ENCODE measurements around the gene CRKL.

Gene CRKL

DNA sequence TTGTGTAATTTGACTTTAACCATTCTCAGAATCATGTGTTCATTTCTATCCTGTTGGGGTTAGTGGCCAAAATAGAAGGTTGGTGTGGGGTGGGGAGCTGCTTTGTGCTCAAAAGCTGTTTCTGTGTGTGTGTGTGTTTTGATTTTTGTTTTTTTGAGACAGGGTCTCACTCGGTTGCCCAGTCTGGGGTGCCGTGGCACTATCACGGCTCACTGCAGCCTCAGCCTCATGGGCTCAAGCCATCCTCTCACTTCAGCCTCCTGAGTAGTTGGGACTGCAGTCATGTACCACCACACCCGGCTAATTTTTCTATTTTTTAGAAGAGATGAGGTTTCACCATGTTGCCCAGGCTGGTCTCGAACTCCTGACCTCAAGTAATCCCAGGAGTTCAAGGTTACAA, 31.8 kb downstream of the CRKL start:
- POLR2A ChIA-PET = no interaction called here

DNA sequence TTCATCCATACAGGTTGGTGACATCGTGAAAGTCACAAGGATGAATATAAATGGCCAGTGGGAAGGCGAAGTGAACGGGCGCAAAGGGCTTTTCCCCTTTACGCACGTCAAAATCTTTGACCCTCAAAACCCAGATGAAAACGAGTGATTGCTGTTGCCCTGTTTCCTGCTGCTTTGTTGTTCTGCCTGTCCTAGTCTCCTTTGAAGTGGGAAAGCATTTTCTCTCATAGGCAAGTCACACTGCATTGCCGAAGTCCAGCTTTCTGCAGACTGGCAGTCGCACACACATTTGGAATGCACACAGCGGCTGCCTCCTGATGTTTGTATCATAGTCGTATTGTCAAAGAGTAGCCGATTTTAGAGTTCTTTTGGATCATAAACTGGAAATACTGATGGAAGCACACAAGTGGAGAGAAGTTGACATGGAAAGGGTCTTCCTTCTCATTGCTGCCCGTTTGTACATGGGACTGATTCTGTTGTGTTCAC, 32.5 kb downstream of the CRKL start:
- H3K4me3 ChIP-seq (ENCODE audit: low read depth, low read length) = no peak overlapping the region
- POLR2A ChIA-PET = no interaction called here
- DNase-seq (ENCODE audit: low read depth, low spot score) = no peak
- CTCF ChIA-PET = interaction anchor here (0.8 to 7.1 kb wide), 3 partner anchors 12 to 64 kb away, joined by 3 to 54 read pairs (median 5); no protein-coding TSS in a partner anchor
- TF ChIP-seq, protein P1, sequence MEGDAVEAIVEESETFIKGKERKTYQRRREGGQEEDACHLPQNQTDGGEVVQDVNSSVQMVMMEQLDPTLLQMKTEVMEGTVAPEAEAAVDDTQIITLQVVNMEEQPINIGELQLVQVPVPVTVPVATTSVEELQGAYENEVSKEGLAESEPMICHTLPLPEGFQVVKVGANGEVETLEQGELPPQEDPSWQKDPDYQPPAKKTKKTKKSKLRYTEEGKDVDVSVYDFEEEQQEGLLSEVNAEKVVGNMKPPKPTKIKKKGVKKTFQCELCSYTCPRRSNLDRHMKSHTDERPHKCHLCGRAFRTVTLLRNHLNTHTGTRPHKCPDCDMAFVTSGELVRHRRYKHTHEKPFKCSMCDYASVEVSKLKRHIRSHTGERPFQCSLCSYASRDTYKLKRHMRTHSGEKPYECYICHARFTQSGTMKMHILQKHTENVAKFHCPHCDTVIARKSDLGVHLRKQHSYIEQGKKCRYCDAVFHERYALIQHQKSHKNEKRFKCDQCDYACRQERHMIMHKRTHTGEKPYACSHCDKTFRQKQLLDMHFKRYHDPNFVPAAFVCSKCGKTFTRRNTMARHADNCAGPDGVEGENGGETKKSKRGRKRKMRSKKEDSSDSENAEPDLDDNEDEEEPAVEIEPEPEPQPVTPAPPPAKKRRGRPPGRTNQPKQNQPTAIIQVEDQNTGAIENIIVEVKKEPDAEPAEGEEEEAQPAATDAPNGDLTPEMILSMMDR (IDR thresholded peaks at IDR 0.05; ENCODE audit: insufficient read depth, low read length, missing control alignments) = no peak

More for the DNA sequence above, 31.8 kb downstream of the CRKL start:
- CTCF ChIA-PET = interaction anchor here (0.8 to 7.1 kb wide), 4 partner anchors 11 to 63 kb away, joined by 3 to 54 read pairs (median 6); partner anchors contain the start of gene CRKL
- TF ChIP-seq, protein P1 (IDR thresholded peaks at IDR 0.05; ENCODE audit: insufficient read depth, low read length, missing control alignments) = no peak
- H3K4me3 ChIP-seq (ENCODE audit: low read depth, low read length) = no peak overlapping the region
- DNase-seq (ENCODE audit: low read depth, low spot score) = no peak

DNA sequence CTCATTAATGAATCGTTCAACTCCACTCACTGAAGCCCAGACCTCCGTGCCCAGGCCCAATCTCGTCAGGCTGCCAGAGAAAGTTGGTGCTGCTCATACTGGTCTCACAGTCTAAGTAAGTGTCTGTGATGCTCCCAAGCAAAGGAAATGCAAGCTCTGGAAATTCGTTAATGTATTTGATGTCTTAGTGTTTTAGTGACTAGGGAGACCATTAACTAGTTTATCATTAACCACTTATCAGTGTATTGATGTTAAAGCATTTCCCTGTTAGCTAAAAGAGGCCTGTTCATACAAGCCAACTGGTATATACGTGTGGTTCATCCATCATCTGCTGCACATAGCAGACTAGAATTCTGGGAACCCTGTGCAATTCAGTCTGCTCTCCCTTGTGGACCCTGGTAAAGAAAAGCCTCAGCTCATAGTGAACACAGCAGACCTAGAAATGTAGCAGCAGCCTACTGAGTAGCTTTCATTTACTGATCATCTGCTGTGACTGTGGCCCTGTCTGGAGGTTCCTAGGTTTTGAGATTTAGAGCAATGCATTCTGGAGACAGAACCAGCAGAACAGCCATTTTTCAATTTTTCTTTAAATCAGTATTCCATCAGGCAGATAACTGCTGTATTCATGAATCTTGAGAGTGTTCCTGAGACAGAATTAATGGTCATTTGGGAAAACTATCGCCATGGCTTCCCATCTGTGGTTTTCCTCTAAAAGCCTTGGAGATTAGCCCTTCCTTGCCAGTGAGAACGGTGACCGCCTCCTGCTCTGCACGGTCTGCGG, 34.1 kb downstream of the CRKL start:
- CTCF ChIA-PET = interaction anchor here (1.1 to 7.1 kb wide), 4 partner anchors 9 to 66 kb away, joined by 4 to 54 read pairs (median 6); partner anchors contain the start of gene CRKL
- DNase-seq (ENCODE audit: low read depth, low spot score) = no peak
- POLR2A ChIA-PET = no interaction called here
- TF ChIP-seq, protein P1 (IDR thresholded peaks at IDR 0.05; ENCODE audit: insufficient read depth, low read length, missing control alignments) = no peak
- H3K4me3 ChIP-seq (ENCODE audit: low read depth, low read length) = no peak overlapping the region

DNA sequence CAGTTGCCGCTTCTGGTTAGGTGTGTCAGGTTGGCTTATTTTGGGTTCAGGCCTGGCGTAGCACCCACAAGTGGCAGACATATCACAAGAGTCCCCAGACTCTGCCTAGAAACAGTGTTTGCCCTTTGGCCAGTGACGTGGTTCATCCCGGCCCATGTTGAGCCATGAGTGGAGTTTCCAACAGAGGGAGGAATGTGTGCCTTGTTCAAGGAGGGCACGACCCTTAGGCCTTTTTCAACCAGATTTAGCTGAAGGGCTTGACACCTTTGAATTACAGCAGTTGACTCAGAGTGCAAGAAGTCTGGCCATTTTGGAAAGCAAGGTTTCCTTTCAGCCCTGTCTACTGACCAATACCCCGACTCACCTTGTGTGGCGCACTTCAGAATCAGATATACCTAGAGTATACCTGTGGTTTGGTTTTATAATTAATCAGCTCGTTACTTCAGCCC, 34.7 kb downstream of the CRKL start:
- DNase-seq (ENCODE audit: low read depth, low spot score) = no peak
- POLR2A ChIA-PET = no interaction called here
- CTCF ChIA-PET = interaction anchor here (1.5 to 7.1 kb wide), 5 partner anchors 9 to 66 kb away, joined by 3 to 54 read pairs (median 6); no protein-coding TSS in a partner anchor
- TF ChIP-seq, protein P1 (IDR thresholded peaks at IDR 0.05; ENCODE audit: insufficient read depth, low read length, missing control alignments) = no peak
- no peak overlapping the region for H3K4me3 ChIP-seq (ENCODE audit: low read depth, low read length)

DNA sequence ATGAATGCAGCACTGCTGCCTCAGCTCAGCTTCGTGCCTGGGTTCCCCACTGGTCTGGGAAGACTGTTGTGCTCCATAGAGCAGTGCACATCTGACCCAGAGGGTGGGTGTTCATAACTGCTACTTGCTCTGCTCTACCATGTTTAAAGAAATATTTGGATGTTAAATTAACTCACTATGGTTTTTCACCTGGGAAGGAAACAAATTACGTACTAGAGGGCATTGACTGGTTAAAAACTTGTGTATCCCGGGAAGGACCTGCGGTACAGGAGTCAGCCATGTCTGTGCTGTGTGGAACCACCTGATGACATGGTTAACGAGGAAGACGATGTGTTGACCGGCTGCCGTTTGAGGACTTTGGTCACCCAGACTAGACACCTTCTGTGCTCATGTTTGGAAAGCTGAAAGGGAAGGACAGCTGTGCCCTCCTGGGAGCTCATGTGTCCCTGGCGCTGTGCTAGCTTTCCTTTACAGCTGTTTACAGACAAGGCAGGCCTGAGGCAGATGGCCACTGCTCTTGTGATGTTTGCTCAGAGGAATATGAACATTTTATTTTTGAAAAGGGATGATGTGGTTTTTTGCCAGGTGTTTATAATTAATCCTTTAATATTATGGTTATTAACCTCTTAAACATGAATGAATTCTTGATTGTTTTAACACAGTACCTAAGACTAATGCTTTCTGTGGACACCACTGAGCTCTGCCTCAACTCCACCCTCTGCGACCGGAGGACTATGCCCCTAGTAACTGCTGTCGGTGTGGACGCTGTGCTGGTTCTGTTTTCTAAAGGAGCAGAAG, 35.5 kb downstream of the CRKL start:
- TF ChIP-seq, protein P1 (IDR thresholded peaks at IDR 0.05; ENCODE audit: insufficient read depth, low read length, missing control alignments) = no peak
- no peak overlapping the region for H3K4me3 ChIP-seq (ENCODE audit: low read depth, low read length)
- DNase-seq (ENCODE audit: low read depth, low spot score) = no peak
- ChIA-PET POLR2A (no interaction called here), CTCF (interaction anchor here (1.2 to 7.1 kb wide), 8 partner anchors 9 to 72 kb away, joined by 3 to 54 read pairs (median 4); partner anchors contain the start of gene CRKL)

DNA sequence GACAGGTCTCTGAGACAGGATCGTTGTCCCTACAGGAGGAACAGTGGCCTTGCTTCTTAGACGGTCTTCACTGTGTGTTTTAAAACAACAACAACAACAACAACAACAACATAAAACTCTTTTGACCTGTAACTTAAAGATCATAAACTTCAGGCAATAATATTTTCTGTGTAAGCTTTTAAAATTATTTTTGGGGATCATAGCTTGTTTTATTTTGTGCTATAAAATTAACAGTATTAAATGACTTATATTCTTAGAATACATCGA, 36.1 kb downstream of the CRKL start:
- CTCF ChIA-PET = interaction anchor here (1.2 to 7.1 kb wide), 8 partner anchors 8 to 72 kb away, joined by 3 to 54 read pairs (median 4); partner anchors contain the start of gene CRKL
- POLR2A ChIA-PET = no interaction called here
- DNase-seq (ENCODE audit: low read depth, low spot score) = no peak
- TF ChIP-seq, protein P1 (IDR thresholded peaks at IDR 0.05; ENCODE audit: insufficient read depth, low read length, missing control alignments) = no peak
- H3K4me3 ChIP-seq (ENCODE audit: low read depth, low read length) = no peak overlapping the region
